K562 (cell line): ENCODE data around the gene SLC34A1. TPM values are rescaled to one million over a fixed set of nuclear protein-coding genes. Genes with fewer than 3 reads are reported as not detected.

ENCODE experiments used
- BCOR ChIP-seq: fragments of 450-650 bp; IDR thresholded peaks from 2 replicates; pipeline ENCODE4 v1.6.1; 2016
- BHLHE40 ChIP-seq: IDR thresholded peaks from 2 replicates; pipeline ENCODE4 v1.6.1; 2011; ENCODE audit warnings: low read length, improper control_type of control experiment
- DPF2 ChIP-seq: fragments of 450-650 bp; IDR thresholded peaks from 2 replicates; pipeline ENCODE4 v1.6.1; 2016
- ETV6 ChIP-seq, 3 experiments: fragments of 150-350 bp in 1 of 3; sonication (generic) in 1 of 3; formaldehyde crosslinking in 1 of 3; IDR thresholded peaks; 2 replicates each; pipeline versions ENCODE4 v1.6.1 to v1.8.0; 2014 to 2022; ENCODE audit warnings: borderline replicate concordance in 2 of 3, low read depth in 2 of 3, antibody characterized with exemption in 1 of 3, low read length in 1 of 3, mild to moderate bottlenecking in 1 of 3, missing genetic modification reagents in 1 of 3
- GATA2 ChIP-seq: sonication (generic); formaldehyde crosslinking; IDR thresholded peaks from 2 replicates; pipeline ENCODE4 v1.4.0; 2020; ENCODE audit warnings: mild to moderate bottlenecking, missing genetic modification reagents
- HIVEP1 ChIP-seq: fragments of 250-450 bp; sonication (Bioruptor Pico); IDR thresholded peaks from 2 replicates; pipeline ENCODE4 v1.4.0; 2020; ENCODE audit warnings: mild to moderate bottlenecking
- HNRNPL ChIP-seq: fragments of 200-400 bp; formaldehyde crosslinking; IDR thresholded peaks from 2 replicates; pipeline ENCODE4 v1.6.1; 2017; ENCODE audit warnings: low read depth, mild to moderate bottlenecking, low read length
- HSF4 ChIP-seq: fragments of 250-450 bp; sonication (Bioruptor Pico); IDR thresholded peaks from 2 replicates; pipeline ENCODE4 v2.1.2; 2022; ENCODE audit warnings: mild to moderate bottlenecking, moderate library complexity, borderline replicate concordance
- MBD2 ChIP-seq: sonication (generic); IDR thresholded peaks from 2 replicates; pipeline ENCODE4 v1.6.1; 2016; ENCODE audit warnings: low read depth, borderline replicate concordance
- MIER1 ChIP-seq: fragments of 450-650 bp; IDR thresholded peaks from 2 replicates; pipeline ENCODE4 v1.6.1; 2016; ENCODE audit warnings: antibody characterized with exemption, mild to moderate bottlenecking, low read depth
- NFIX ChIP-seq: fragments of 250-450 bp; sonication (Bioruptor Pico); IDR thresholded peaks from 2 replicates; pipeline ENCODE4 v1.4.0; 2020; ENCODE audit warnings: low read depth, mild to moderate bottlenecking, moderate library complexity
- RB1 ChIP-seq: fragments of 450-650 bp; IDR thresholded peaks from 2 replicates; pipeline ENCODE4 v1.6.1; 2017; ENCODE audit warnings: low read depth, mild to moderate bottlenecking
- RBM17 ChIP-seq: fragments of 200-400 bp; formaldehyde crosslinking; IDR thresholded peaks from 2 replicates; pipeline ENCODE4 v1.6.1; 2017; ENCODE audit warnings: low read depth, mild to moderate bottlenecking, low read length, borderline replicate concordance
- YY1 ChIP-seq, 3 experiments: IDR thresholded peaks; 2 replicates each; pipeline ENCODE4 v1.6.1; 2011; ENCODE audit warnings: low read length in 2 of 3, mild to moderate bottlenecking in 2 of 3, moderate library complexity in 2 of 3, borderline replicate concordance in 1 of 3, control low read depth in 1 of 3, low read depth in 1 of 3; ENCODE audit not compliant: insufficient read depth in 3 of 3, insufficient replicate concordance in 2 of 3, control insufficient read depth in 1 of 3, insufficient read length in 1 of 3; ENCODE audit errors: extremely low read depth in 1 of 3
- ZNF263 ChIP-seq: sonication (generic); formaldehyde crosslinking; IDR thresholded peaks from 2 replicates; pipeline ENCODE4 v1.8.0; 2022; ENCODE audit warnings: mild to moderate bottlenecking, missing genetic modification reagents, borderline replicate concordance
- ZNF324 ChIP-seq: fragments of 250-450 bp; sonication (Bioruptor Pico); IDR thresholded peaks from 2 replicates; pipeline ENCODE4 v1.4.0; 2020; ENCODE audit warnings: mild to moderate bottlenecking
- ZNF696 ChIP-seq: fragments of 250-450 bp; sonication (Bioruptor Pico); conservative IDR thresholded peaks from 2 replicates; pipeline ENCODE4 v1.4.0; 2020; ENCODE audit warnings: mild to moderate bottlenecking, moderate library complexity
- polyA plus RNA-seq, 8 experiments: library from polyadenylated mRNA; depleted of rRNA in 4 of 8; stranded (reverse) in 5 of 8; unstranded in 3 of 8; fragments of >200 nt; fragmentation: Nextera tagmentation in 2 of 8; fragmentation: Illumina TruSeq in 1 of 8; extraction: Ambion mirVana in 2 of 8; extraction: Trizol in 1 of 8; gene quantifications; 2 replicates each; pipeline versions ENCODE4 v1.2.1 to v1.2.3, GENCODE V29; 2011 to 2014; ENCODE audit warnings: inconsistent platforms in 1 of 8, missing spikeins in 1 of 8
- total RNA-seq, 7 experiments: library from RNA; depleted of rRNA in 6 of 7; stranded (reverse); fragments of >200 nt in 6 of 7; fragmentation: Illumina TruSeq in 2 of 7; extraction: Trizol in 2 of 7; gene quantifications; 2 replicates each; pipeline versions ENCODE4 v1.2.1 to v1.2.3, GENCODE V29; 2011 to 2021; ENCODE audit warnings: low replicate concordance in 1 of 7
- TF ChIP-seq, protein P1 (sequence below), 2 experiments: fragments of 200-800 bp in 1 of 2; sonication (Bioruptor generic) in 1 of 2; sonication (generic) in 1 of 2; formaldehyde crosslinking in 1 of 2; IDR thresholded peaks in 1 of 2; conservative IDR thresholded peaks in 1 of 2; 2 replicates each; pipeline versions ENCODE4 v1.5.0 to v1.6.1; 2016 to 2020; ENCODE audit warnings: missing compliant biosample characterization in 1 of 2, missing genetic modification characterization in 1 of 2, missing genetic modification reagents in 1 of 2
- TF ChIP-seq, protein P2 (sequence below), 2 experiments: fragments of 150-350 bp in 1 of 2; IDR thresholded peaks; 2 replicates each; pipeline ENCODE4 v1.6.1; 2012 to 2016; ENCODE audit warnings: low read depth in 2 of 2, low read length in 2 of 2, mild to moderate bottlenecking in 1 of 2, moderate library complexity in 1 of 2
- TF ChIP-seq, protein P3 (sequence below): fragments of 450-650 bp; IDR thresholded peaks from 2 replicates; pipeline ENCODE4 v1.6.1; 2016; ENCODE audit warnings: low read depth, mild to moderate bottlenecking, moderate library complexity

The SLC34A1 gene
- total and polyA plus RNA-seq, 9 of the 15 experiments (the other 6 are each of a cell fraction or from before 2014, with no cell fraction given): not detected

DNA sequence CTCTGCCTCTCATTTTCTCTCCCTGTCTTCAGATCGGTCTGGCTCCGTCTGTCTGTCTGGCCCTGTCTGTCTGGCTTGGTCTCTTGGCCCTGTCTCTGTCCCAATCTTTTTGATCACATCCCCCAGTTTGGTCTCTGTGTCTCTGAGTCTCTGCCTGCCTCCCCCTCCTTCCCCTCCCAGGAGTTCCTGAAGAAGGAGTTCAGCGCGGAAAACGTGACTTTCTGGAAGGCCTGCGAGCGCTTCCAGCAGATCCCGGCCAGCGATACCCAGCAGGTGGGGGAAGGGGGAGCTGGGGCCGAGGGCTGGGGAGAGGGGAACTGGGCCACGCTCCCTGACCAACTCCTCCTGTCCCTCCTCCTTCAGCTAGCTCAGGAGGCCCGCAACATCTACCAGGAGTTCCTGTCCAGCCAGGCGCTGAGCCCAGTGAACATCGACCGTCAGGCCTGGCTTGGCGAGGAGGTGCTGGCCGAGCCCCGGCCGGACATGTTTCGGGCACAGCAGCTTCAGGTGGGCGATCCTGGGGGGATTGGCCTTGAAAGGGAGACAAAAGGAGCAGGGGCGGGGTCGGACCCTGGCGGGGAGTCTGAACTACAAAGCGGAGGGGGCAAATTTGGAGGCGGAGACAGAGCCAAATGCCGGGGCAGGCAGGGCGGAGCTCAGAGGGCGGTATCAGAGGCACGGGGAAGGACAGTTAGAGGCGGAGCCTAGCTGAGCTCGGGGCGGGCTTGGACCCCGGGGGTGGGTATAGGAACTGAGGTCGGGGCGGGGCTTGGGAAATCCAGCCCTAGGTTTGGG, 17.5 kb upstream of the SLC34A1 start (continued):
- TF ChIP-seq BHLHE40 (peak; percentile 96), MBD2 (no peak), MIER1 (0 out of 2 replicates have a peak, but pooled peaks have one; percentile 32), RB1 (no peak), ZNF324 (CRISPR knock-in tag) (no peak), BCOR (peak; percentile 59; the same call in 1 of the 2 replicates), HSF4 (no peak), NFIX (CRISPR knock-in tag) (no peak), ZNF263 (CRISPR knock-in tag) (peak; percentile 98), HNRNPL (no peak), ETV6 (IDR thresholded peaks at IDR 0.05; ENCODE audit: borderline replicate concordance in 1 of 2, low read depth in 2 of 2, low read length in 1 of 2) (no peak), ETV6 (CRISPR knock-in tag; IDR thresholded peaks at IDR 0.05; ENCODE audit: borderline replicate concordance) (no peak), GATA2 (CRISPR knock-in tag) (peak; percentile 90), HIVEP1 (CRISPR knock-in tag) (no peak), DPF2 (peak; percentile 77), YY1 (IDR thresholded peaks at IDR 0.05; ENCODE audit: borderline replicate concordance in 1 of 3, control insufficient read depth in 1 of 3, extremely low read depth in 1 of 3, insufficient read depth in 3 of 3, insufficient read length in 1 of 3, insufficient replicate concordance in 2 of 3, low read depth in 1 of 3, low read length in 2 of 3) (peak in 1 of 3 experiments; percentile 7), ZNF696 (CRISPR knock-in tag) (no peak), RBM17 (no peak)
- TF ChIP-seq, protein P1, sequence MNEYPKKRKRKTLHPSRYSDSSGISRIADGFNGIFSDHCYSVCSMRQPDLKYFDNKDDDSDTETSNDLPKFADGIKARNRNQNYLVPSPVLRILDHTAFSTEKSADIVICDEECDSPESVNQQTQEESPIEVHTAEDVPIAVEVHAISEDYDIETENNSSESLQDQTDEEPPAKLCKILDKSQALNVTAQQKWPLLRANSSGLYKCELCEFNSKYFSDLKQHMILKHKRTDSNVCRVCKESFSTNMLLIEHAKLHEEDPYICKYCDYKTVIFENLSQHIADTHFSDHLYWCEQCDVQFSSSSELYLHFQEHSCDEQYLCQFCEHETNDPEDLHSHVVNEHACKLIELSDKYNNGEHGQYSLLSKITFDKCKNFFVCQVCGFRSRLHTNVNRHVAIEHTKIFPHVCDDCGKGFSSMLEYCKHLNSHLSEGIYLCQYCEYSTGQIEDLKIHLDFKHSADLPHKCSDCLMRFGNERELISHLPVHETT (CRISPR knock-in tag; conservative IDR thresholded peaks at IDR 0.05 in 1 of 2, IDR thresholded peaks at IDR 0.05 in 1 of 2): peak in 1 of 2 experiments; percentile 78; a peak in 2 of 4 replicates
- TF ChIP-seq, protein P2, sequence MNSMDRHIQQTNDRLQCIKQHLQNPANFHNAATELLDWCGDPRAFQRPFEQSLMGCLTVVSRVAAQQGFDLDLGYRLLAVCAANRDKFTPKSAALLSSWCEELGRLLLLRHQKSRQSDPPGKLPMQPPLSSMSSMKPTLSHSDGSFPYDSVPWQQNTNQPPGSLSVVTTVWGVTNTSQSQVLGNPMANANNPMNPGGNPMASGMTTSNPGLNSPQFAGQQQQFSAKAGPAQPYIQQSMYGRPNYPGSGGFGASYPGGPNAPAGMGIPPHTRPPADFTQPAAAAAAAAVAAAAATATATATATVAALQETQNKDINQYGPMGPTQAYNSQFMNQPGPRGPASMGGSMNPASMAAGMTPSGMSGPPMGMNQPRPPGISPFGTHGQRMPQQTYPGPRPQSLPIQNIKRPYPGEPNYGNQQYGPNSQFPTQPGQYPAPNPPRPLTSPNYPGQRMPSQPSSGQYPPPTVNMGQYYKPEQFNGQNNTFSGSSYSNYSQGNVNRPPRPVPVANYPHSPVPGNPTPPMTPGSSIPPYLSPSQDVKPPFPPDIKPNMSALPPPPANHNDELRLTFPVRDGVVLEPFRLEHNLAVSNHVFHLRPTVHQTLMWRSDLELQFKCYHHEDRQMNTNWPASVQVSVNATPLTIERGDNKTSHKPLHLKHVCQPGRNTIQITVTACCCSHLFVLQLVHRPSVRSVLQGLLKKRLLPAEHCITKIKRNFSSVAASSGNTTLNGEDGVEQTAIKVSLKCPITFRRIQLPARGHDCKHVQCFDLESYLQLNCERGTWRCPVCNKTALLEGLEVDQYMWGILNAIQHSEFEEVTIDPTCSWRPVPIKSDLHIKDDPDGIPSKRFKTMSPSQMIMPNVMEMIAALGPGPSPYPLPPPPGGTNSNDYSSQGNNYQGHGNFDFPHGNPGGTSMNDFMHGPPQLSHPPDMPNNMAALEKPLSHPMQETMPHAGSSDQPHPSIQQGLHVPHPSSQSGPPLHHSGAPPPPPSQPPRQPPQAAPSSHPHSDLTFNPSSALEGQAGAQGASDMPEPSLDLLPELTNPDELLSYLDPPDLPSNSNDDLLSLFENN (IDR thresholded peaks at IDR 0.05; ENCODE audit: low read depth in 2 of 2, low read length in 2 of 2): peak in 1 of 2 experiments; percentile 52; a peak in 1 of 4 replicates
- TF ChIP-seq, protein P3, sequence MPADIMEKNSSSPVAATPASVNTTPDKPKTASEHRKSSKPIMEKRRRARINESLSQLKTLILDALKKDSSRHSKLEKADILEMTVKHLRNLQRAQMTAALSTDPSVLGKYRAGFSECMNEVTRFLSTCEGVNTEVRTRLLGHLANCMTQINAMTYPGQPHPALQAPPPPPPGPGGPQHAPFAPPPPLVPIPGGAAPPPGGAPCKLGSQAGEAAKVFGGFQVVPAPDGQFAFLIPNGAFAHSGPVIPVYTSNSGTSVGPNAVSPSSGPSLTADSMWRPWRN: peak; percentile 49; the same call in 1 of the 2 replicates
